HCT116 (cell line): Measurements from ENCODE around the gene SFTPB. TPM values are rescaled to one million over a fixed set of nuclear protein-coding genes. Genes with fewer than 3 reads are reported as not detected.

Source experiments
- ATAC-seq: fragments of 200-7000 bp; cut with Tn5 transposase; 2 replicates; pipeline ENCODE4 v1.9.1; 2020; ENCODE audit warnings: mild to moderate bottlenecking, moderate library complexity
- BruUV-seq: library from RNA; stranded (reverse); fragments of 400-500 nt; replicated peaks from 2 replicates; lab custom pipeline; 2021; lab: Mats Ljungman, UMichigan
- CTCF ChIA-PET: fragments of 300-600 bp; sonication (Branson Sonifier 250); formaldehyde crosslinking; loops from one replicate; lab custom pipeline; 2021; ENCODE audit warnings: antibody characterized with exemption; lab: Charles Lee
- POLR2A ChIA-PET: fragments of 300-600, 350-600 bp; sonication (Branson Sonifier 250); formaldehyde crosslinking; loops from one replicate; lab custom pipeline; 2021; ENCODE audit warnings: antibody characterized with exemption; lab: Charles Lee
- RAD21 ChIA-PET, 2 experiments: fragments of 300-600 bp; sonication (Branson Sonifier 250); formaldehyde crosslinking; loops; one replicate each; lab custom pipeline; 2023; ENCODE audit warnings: low total read pairs in 2 of 2; ENCODE audit not compliant: uncharacterized antibody in 2 of 2, unreplicated experiment in 2 of 2, low non-redundant PET in 1 of 2; lab: Charles Lee
- DNase-seq: peaks from one replicate; pipeline ENCODE4 v3.0.0-alpha.2; 2010; ENCODE audit warnings: low read depth, low spot score
- H2AFZ ChIP-seq: fragments of 200-600 bp; shearing (Covaris generic), sonication (generic); 2 replicates; pipeline ENCODE4 v1.6.1; 2017; ENCODE audit warnings: low read depth, mixed run types, mixed read lengths, antibody characterized with exemption, low read length; ENCODE audit not compliant: poor library complexity, severe bottlenecking
- H3K27ac ChIP-seq: 2 replicates; pipeline ENCODE4 v1.5.1; 2012; ENCODE audit warnings: low read depth, low read length
- H3K27me3 ChIP-seq: fragments of 200-600 bp; sonication (generic); 2 replicates; pipeline ENCODE4 v1.6.1; 2016; ENCODE audit warnings: mixed run types, low read length, mixed read lengths; ENCODE audit not compliant: insufficient read depth
- H3K36me3 ChIP-seq, 2 experiments: fragments of 200-500 bp in 1 of 2; fragments of 200-600 bp in 1 of 2; sonication (Bioruptor generic) in 1 of 2; sonication (generic) in 1 of 2; 2 replicates each; pipeline versions ENCODE4 v1.5.1 to v1.6.1; 2014 to 2016; ENCODE audit warnings: low read length in 2 of 2, inconsistent platforms in 1 of 2, mixed read lengths in 1 of 2, mixed run types in 1 of 2; ENCODE audit not compliant: insufficient read depth in 2 of 2, control insufficient read depth in 1 of 2
- H3K4me1 ChIP-seq, 2 experiments: fragments of 200-600 bp in 1 of 2; sonication (generic) in 1 of 2; 2 replicates each; pipeline versions ENCODE4 v1.5.1 to v1.6.1; 2012 to 2017; ENCODE audit warnings: low read length in 2 of 2, inconsistent platforms in 1 of 2, mild to moderate bottlenecking in 1 of 2, mixed read lengths in 1 of 2, mixed run types in 1 of 2, moderate library complexity in 1 of 2; ENCODE audit not compliant: insufficient read depth in 2 of 2, control insufficient read depth in 1 of 2
- H3K4me2 ChIP-seq: fragments of 200-600 bp; sonication (generic); 2 replicates; pipeline ENCODE4 v1.6.1; 2017; ENCODE audit warnings: mixed run types, low read length, mixed read lengths
- H3K4me3 ChIP-seq, 2 experiments: fragments of 200-600 bp in 1 of 2; sonication (generic) in 1 of 2; replicated peaks in 1 of 2; 2 replicates each; pipeline ENCODE4 v1.5.1; 2011 to 2016; ENCODE audit warnings: low read length in 2 of 2, control low read depth in 1 of 2, low read depth in 1 of 2, mild to moderate bottlenecking in 1 of 2, mixed read lengths in 1 of 2, mixed run types in 1 of 2
- H3K79me2 ChIP-seq: fragments of 200-600 bp; sonication (generic); 2 replicates; pipeline ENCODE4 v1.6.1; 2017; ENCODE audit warnings: mild to moderate bottlenecking, mixed run types, low read length, moderate library complexity, mixed read lengths; ENCODE audit not compliant: insufficient read depth
- H3K9ac ChIP-seq: fragments of 200-600 bp; sonication (generic); 2 replicates; pipeline ENCODE4 v1.6.1; 2016; ENCODE audit warnings: low read length, mixed read lengths
- H3K9me2 ChIP-seq: fragments of 200-600 bp; sonication (generic), shearing (Covaris generic); 2 replicates; pipeline ENCODE4 v1.6.1; 2017; ENCODE audit warnings: mixed run types, mild to moderate bottlenecking, moderate library complexity; ENCODE audit not compliant: insufficient read depth
- H3K9me3 ChIP-seq, 2 experiments: fragments of 200-500 bp in 1 of 2; fragments of 200-600 bp in 1 of 2; sonication (Bioruptor generic) in 1 of 2; sonication (generic) in 1 of 2; 2 replicates each; pipeline ENCODE4 v1.6.1; 2014 to 2017; ENCODE audit warnings: low read length in 2 of 2, mixed read lengths in 2 of 2, inconsistent platforms in 1 of 2, low read depth in 1 of 2, mild to moderate bottlenecking in 1 of 2, mixed run types in 1 of 2, moderate library complexity in 1 of 2; ENCODE audit not compliant: control insufficient read depth in 1 of 2, insufficient read depth in 1 of 2
- H4K20me1 ChIP-seq: fragments of 200-600 bp; sonication (generic), shearing (Covaris generic); 2 replicates; pipeline ENCODE4 v1.6.1; 2017; ENCODE audit warnings: mixed run types, mild to moderate bottlenecking, moderate library complexity; ENCODE audit not compliant: insufficient read depth
- CBX3 ChIP-seq: IDR thresholded peaks from 2 replicates; pipeline ENCODE4 v1.6.1; 2012; ENCODE audit warnings: low read depth
- CEBPB ChIP-seq: IDR thresholded peaks from 2 replicates; pipeline ENCODE4 v1.6.1; 2012; ENCODE audit warnings: low read depth
- ELF1 ChIP-seq: IDR thresholded peaks from 2 replicates; pipeline ENCODE4 v1.6.1; 2012; ENCODE audit warnings: low read depth, borderline replicate concordance
- EZH2 ChIP-seq: fragments of 200-600 bp; sonication (generic); IDR thresholded peaks from 2 replicates; pipeline ENCODE4 v1.6.1; 2017; ENCODE audit warnings: antibody characterized with exemption, mixed run types
- FOSL1 ChIP-seq: IDR thresholded peaks from 2 replicates; pipeline ENCODE4 v1.6.1; 2012; ENCODE audit warnings: low read depth
- JUND ChIP-seq: IDR thresholded peaks from 2 replicates; pipeline ENCODE4 v1.6.1; 2012
- POLR2AphosphoS5 ChIP-seq: IDR thresholded peaks from 2 replicates; pipeline ENCODE4 v1.6.1; 2011; ENCODE audit warnings: mild to moderate bottlenecking, low read depth, low read length, moderate library complexity
- RAD21 ChIP-seq: IDR thresholded peaks from 2 replicates; pipeline ENCODE4 v1.6.1; 2012; ENCODE audit warnings: low read depth, mild to moderate bottlenecking
- SIN3A ChIP-seq: IDR thresholded peaks from 2 replicates; pipeline ENCODE4 v1.6.1; 2012; ENCODE audit warnings: low read depth
- SP1 ChIP-seq: IDR thresholded peaks from 2 replicates; pipeline ENCODE4 v1.6.1; 2012; ENCODE audit warnings: low read depth
- SRF ChIP-seq: IDR thresholded peaks from 2 replicates; pipeline ENCODE4 v1.6.1; 2012; ENCODE audit warnings: low read depth
- TCF7L2 ChIP-seq: IDR thresholded peaks from 2 replicates; pipeline ENCODE4 v1.7.0; 2011; ENCODE audit warnings: borderline replicate concordance, inconsistent platforms; ENCODE audit not compliant: insufficient read depth, insufficient read length; ENCODE audit errors: extremely low read depth
- YY1 ChIP-seq: IDR thresholded peaks from 2 replicates; pipeline ENCODE4 v1.6.1; 2011; ENCODE audit warnings: low read length, low read depth, moderate library complexity, mild to moderate bottlenecking; ENCODE audit not compliant: insufficient replicate concordance; ENCODE audit errors: extremely low read depth
- ZFX ChIP-seq: fragments of 450-650 bp; IDR thresholded peaks from 2 replicates; pipeline ENCODE4 v1.6.1; 2017
- intact Hi-C: fragments of 100-400 bp; cut with micrococcal nuclease; formaldehyde crosslinking; loops from 2 replicates; pipeline ENCODE4 v1.10.0; 2022
- total RNA-seq: library from RNA; stranded (reverse); gene quantifications from one replicate; pipeline ENCODE4 v1.2.1, GENCODE V29; 2021; ENCODE audit not compliant: unreplicated experiment
- TF ChIP-seq, protein P1 (sequence below): IDR thresholded peaks from 2 replicates; pipeline ENCODE4 v1.6.1; 2012
- TF ChIP-seq, protein P2 (sequence below): IDR thresholded peaks from 2 replicates; pipeline ENCODE4 v1.6.1; 2012

SFTPB gene
- total RNA-seq, 1 experiment from 2014 or later: 13.3 TPM

- no peaks in the 10 kb centered on the region for H3K9me2 ChIP-seq
- CTCF ChIA-PET: no interaction called here
- BruUV-seq: no TSS peak
- H3K27me3 ChIP-seq: no peaks in the 10 kb centered on the region
- ATAC-seq (no peak), DNase-seq (no peak)
- peaks cover 66 to 75% of the 10 kb centered on the region in 2 experiments for H3K36me3 ChIP-seq
- POLR2A ChIA-PET: no interaction called here
- no peak overlapping the region for H3K27ac ChIP-seq
- intact Hi-C loops: no loop called here
- no peak overlapping the region for H3K4me3 ChIP-seq
- TF ChIP-seq SIN3A (no peak), POLR2AphosphoS5 (no peak), TCF7L2 (no peak), FOSL1 (no peak)
- RAD21 ChIA-PET: no interaction called here
- no peaks in the 10 kb centered on the region for H3K9me3 ChIP-seq
- peaks cover 59% of the 10 kb centered on the region; the same call in 1 of the 2 replicates for H3K79me2 ChIP-seq
- H4K20me1 ChIP-seq: no peaks in the 10 kb centered on the region
- no peaks in the 10 kb centered on the region for H3K4me1 ChIP-seq
- H3K9ac ChIP-seq: no peak overlapping the region
- H3K4me2 ChIP-seq: no peak overlapping the region
- no peak overlapping the region for H2AFZ ChIP-seq
These were observed 25.3 kb downstream of the SFTPB start for GRCh38 chr2:85642725-85643124.

- H3K4me3 ChIP-seq: no peak overlapping the region
- no peak overlapping the region for H2AFZ ChIP-seq
- ChIA-PET RAD21 (no interaction called here), POLR2A (no interaction called here), CTCF (no interaction called here)
- no peaks in the 10 kb centered on the region for H3K27me3 ChIP-seq
- peaks cover 51% of the 10 kb centered on the region for H3K79me2 ChIP-seq
- no peaks in the 10 kb centered on the region for H4K20me1 ChIP-seq
- intact Hi-C loops: loop anchor here (5.0 kb wide), 1 partner anchor 92 kb away; no protein-coding TSS in a partner anchor
- H3K4me2 ChIP-seq: no peak overlapping the region
- DNase-seq (no peak), ATAC-seq (no peak)
- TF ChIP-seq TCF7L2: no peak
- TF ChIP-seq SIN3A: no peak
- TF ChIP-seq, protein P1, sequence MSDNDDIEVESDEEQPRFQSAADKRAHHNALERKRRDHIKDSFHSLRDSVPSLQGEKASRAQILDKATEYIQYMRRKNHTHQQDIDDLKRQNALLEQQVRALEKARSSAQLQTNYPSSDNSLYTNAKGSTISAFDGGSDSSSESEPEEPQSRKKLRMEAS: no peak
- TF ChIP-seq ELF1: no peak
- no peak for TF ChIP-seq EZH2
- TF ChIP-seq SRF: no peak
- no peak for TF ChIP-seq YY1
- no peak for TF ChIP-seq SP1
- TF ChIP-seq JUND: no peak
- TF ChIP-seq RAD21: no peak
- TF ChIP-seq, protein P2, sequence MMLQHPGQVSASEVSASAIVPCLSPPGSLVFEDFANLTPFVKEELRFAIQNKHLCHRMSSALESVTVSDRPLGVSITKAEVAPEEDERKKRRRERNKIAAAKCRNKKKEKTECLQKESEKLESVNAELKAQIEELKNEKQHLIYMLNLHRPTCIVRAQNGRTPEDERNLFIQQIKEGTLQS: no peak
- TF ChIP-seq CEBPB: no peak
- no peak for TF ChIP-seq CBX3
- no peak for TF ChIP-seq ZFX
- H3K4me1 ChIP-seq: no peaks in the 10 kb centered on the region
- H3K27ac ChIP-seq: no peak overlapping the region
- peaks cover 43 to 52% of the 10 kb centered on the region in 2 experiments for H3K36me3 ChIP-seq
- BruUV-seq: no TSS peak
- H3K9ac ChIP-seq: no peak overlapping the region
- H3K9me3 ChIP-seq: no peaks in the 10 kb centered on the region
- H3K9me2 ChIP-seq: no peaks in the 10 kb centered on the region
These were observed 32.4 kb downstream of the SFTPB start for GRCh38 chr2:85635636-85636035.
